Effector memory CD8-positive, alpha-beta T cell (primary cell): ENCODE measurements around the gene UTS2B.

ENCODE experiments used
- ATAC-seq: fragments of 150-1000 bp; cut with Tn5 transposase; replicated peaks from 2 replicates; pipeline ENCODE4 v1.10.0; 2021; ENCODE audit warnings: mild to moderate bottlenecking, moderate library complexity
- DNase-seq, 3 experiments: peaks; one replicate each; pipeline ENCODE4 v3.0.0; 2021
- H3K27ac Mint-ChIP-seq, 2 donors: one replicate each; pipeline ENCODE4 v1.8.0; 2022; ENCODE audit warnings: mild to moderate bottlenecking in 2 of 2, mixed read lengths in 2 of 2, moderate library complexity in 2 of 2
- H3K27me3 Mint-ChIP-seq, 2 donors: one replicate each; pipeline ENCODE4 v1.8.0; 2022; ENCODE audit warnings: mixed read lengths in 2 of 2
- H3K36me3 Mint-ChIP-seq: one replicate; pipeline ENCODE4 v1.8.0; 2022; ENCODE audit warnings: mild to moderate bottlenecking, moderate library complexity, mixed read lengths; ENCODE audit not compliant: insufficient read depth
- H3K4me1 Mint-ChIP-seq, 2 donors: one replicate each; pipeline ENCODE4 v1.8.0; 2022; ENCODE audit warnings: low read depth in 2 of 2, mixed read lengths in 2 of 2
- H3K4me3 Mint-ChIP-seq, 2 donors: one replicate each; pipeline ENCODE4 v1.8.0; 2022; ENCODE audit warnings: mild to moderate bottlenecking in 2 of 2, mixed read lengths in 2 of 2, moderate library complexity in 2 of 2
- H3K9me3 Mint-ChIP-seq, 2 donors: one replicate each; pipeline ENCODE4 v1.8.0; 2022; ENCODE audit warnings: mixed read lengths in 2 of 2

Gene UTS2B

DNA sequence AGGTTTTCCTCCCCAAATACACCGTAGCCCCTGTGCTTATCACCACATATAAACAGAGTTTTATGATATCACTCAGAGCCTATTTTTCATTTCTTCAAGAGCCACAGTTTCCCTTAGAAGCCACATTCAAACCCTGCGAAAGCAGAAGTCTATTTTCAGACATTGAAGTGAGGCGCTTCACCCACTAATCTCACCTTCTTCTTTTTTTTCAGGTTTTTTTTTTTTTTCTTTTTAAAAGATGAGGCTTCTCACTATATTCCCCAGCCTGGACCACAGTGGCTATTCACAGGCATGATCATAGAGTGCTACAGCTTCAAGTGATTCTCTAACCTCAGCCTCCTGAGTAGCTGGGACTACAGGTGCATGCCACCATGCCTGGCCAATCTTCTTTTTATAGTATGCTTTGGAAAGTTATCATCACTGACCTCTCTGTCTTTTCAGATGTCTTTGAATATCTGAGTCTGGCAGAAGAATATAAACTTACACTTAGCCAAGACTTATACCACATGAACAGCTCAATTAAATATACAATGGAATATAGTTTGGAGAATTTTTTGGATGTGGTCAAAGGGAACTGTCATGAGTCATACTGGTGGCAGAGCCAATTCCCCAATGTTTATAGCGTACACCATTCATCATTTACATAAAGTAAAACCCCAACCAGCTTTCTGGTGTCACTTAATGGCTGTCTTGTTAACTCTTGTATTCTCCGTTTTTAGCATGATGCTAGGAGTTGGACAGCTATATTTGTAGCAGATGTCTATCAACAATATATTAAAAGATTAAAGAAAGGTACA lies 60.8 kb downstream of the UTS2B start:
- H3K4me1 Mint-ChIP-seq, result no peaks in the 10 kb centered on the region
- H3K4me3 Mint-ChIP-seq, result no peak overlapping the region
- H3K27ac Mint-ChIP-seq, result no peak overlapping the region
- H3K36me3 Mint-ChIP-seq, result no peaks in the 10 kb centered on the region
- H3K27me3 Mint-ChIP-seq, result no peaks in the 10 kb centered on the region
- no peak for DNase-seq
- no peaks in the 10 kb centered on the region for H3K9me3 Mint-ChIP-seq
- peak; percentile 14 for ATAC-seq

DNA sequence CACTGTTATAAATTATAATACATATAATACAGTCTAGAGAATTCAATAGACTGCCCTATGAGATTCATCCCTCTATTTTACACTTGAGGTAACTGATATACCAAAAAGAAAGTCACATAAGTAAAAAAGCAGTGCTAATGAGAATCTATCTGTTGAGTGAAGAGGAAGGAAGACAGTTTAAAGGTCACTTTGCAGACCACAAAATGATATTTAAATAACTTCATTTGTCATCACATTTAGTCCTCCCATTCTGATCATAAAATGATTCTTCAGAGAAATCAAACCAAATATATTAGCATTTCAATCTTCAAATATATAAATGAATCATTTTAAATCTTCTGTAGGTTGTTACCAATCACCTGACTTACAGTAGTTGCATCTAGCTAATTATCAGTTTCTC lies 61.6 kb downstream of the UTS2B start:
- H3K4me1 Mint-ChIP-seq, result no peaks in the 10 kb centered on the region
- no peaks in the 10 kb centered on the region for H3K36me3 Mint-ChIP-seq
- no peak overlapping the region for H3K27ac Mint-ChIP-seq
- H3K9me3 Mint-ChIP-seq, result no peaks in the 10 kb centered on the region
- ATAC-seq, result no peak
- no peak overlapping the region for H3K4me3 Mint-ChIP-seq
- no peak for DNase-seq
- H3K27me3 Mint-ChIP-seq, result no peaks in the 10 kb centered on the region

DNA sequence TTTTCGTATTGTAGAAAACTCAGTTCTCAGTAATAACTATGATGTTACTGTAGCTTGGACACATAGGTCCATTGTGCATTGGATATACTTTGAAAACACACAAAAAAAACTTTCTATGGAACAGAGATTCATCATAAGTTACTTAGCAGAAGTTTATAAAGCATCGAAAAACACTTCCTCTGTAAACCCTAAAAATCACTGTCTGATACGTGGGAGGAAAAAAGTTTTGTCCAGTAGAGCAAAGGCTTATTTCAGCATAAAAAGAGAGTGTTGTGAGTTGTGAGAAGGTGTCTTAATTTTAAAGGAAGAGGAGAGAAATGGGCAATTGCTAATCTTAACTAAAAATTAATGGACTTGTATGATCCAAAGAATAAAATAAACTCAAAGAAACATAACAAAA lies 66.5 kb downstream of the UTS2B start:
- no peak for DNase-seq
- H3K27ac Mint-ChIP-seq, result no peak overlapping the region
- H3K4me3 Mint-ChIP-seq, result no peak overlapping the region
- H3K27me3 Mint-ChIP-seq, result no peaks in the 10 kb centered on the region
- H3K4me1 Mint-ChIP-seq, result no peaks in the 10 kb centered on the region
- H3K36me3 Mint-ChIP-seq, result no peaks in the 10 kb centered on the region
- H3K9me3 Mint-ChIP-seq, result peaks cover 0 to 4% of the 10 kb centered on the region in 2 donors
- ATAC-seq, result no peak

DNA sequence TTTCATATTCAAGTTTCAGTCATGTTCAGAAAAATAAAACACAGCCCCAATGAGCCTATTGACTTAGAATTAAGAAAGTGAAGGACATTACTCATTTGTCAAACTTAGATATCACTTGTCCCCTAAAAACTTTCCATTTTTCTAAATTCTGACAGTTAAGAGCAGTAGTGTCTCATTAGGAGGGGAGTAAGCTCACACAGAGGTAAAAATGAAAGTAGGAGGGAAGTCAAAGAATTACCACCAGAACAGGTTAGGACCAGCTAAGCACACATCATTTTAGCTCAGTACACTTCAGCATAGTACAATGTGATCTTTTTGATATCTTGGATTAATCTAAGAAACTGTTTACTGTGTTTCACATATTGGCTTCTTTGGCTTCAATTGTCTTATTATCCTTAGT lies 67.0 kb downstream of the UTS2B start:
- no peaks in the 10 kb centered on the region for H3K36me3 Mint-ChIP-seq
- H3K4me3 Mint-ChIP-seq, result no peak overlapping the region
- DNase-seq (no peak), ATAC-seq (no peak)
- peaks cover 0 to 5% of the 10 kb centered on the region in 2 donors for H3K9me3 Mint-ChIP-seq
- no peak overlapping the region for H3K27ac Mint-ChIP-seq
- no peaks in the 10 kb centered on the region for H3K4me1 Mint-ChIP-seq
- H3K27me3 Mint-ChIP-seq, result no peaks in the 10 kb centered on the region

DNA sequence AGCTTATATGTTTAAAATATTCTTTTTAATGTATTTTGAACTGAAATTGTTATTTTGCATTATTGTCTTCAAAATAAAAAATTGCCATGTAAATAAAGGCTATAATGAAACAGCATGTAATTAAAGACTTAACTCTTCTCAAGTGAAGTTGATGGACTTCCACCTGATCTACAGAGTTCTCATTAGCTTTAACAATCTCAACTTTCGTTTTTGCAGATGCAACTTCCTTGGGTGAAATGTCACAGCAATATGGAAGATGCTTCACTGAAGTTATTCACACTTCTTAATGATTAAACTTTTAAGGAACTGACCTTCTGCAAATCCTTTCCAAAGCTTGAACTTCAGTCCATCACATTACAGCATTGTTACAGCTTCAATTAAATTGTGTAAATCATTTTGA lies 67.7 kb downstream of the UTS2B start:
- ATAC-seq, result no peak
- H3K4me3 Mint-ChIP-seq, result no peak overlapping the region
- no peak for DNase-seq
- peaks cover 0 to 5% of the 10 kb centered on the region in 2 donors for H3K9me3 Mint-ChIP-seq
- H3K4me1 Mint-ChIP-seq, result no peaks in the 10 kb centered on the region
- no peak overlapping the region for H3K27ac Mint-ChIP-seq
- H3K36me3 Mint-ChIP-seq, result no peaks in the 10 kb centered on the region
- no peaks in the 10 kb centered on the region for H3K27me3 Mint-ChIP-seq

DNA sequence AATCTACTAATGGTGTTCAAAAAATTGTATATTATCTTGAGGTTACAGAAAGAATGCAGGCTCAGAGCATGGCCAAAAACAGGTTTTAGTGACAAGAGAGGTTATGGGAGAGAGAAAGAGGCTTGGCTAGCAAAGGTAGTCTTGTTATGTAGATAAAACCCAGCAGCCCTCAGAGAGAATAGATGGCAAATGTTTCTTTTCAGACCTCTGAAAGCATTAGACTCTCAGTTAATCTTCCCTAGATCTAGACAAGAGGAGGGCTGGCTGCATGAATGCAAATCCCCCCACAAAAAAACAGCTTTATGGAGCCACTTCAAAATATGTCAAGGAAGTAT lies 69.1 kb downstream of the UTS2B start:
- Mint-ChIP-seq H3K4me1 (no peaks in the 10 kb centered on the region), H3K27ac (no peak overlapping the region), H3K4me3 (no peak overlapping the region), H3K27me3 (no peaks in the 10 kb centered on the region), H3K36me3 (no peaks in the 10 kb centered on the region), H3K9me3 (peaks cover 0 to 5% of the 10 kb centered on the region in 2 donors)
- ATAC-seq (no peak), DNase-seq (no peak)

DNA sequence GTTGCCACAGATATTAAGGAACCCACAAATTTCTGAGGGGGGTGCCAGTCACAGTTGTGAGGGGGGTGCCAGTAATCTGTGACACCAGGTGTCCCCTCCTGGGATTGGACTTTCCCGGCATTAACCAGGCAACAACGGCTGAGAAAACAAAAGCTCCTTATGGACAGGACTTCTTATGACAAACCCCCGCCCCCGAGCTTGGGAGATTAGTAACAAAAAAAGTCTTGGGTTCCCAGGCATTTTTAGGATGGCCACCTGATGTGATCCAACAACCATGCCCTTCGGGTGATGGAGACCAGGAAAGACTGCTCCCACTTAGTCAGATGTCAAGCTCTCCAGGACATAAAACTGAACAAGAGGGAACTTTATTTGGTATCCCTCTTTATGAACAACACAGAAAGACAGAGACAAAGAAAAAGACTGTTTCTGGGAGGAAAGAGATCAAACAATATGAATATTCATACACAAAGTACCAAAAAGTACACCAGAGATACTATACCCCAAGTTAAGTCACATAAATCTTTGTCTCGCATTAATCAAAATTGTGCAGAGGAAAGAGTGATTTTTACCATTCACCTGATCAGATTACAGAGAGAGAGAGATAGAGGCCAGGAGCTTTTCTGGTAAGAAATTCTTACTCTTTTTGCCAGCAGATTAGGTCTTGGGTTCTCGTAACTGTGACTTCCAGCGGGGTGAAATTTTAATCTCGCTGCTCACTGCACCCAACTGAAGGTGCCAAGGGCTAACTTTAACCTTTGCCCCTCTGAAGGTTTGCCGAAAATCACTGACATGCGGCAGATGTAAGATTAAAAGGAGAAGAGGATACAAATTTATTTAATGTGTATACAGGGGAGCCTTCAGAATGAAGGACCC lies 69.7 kb downstream of the UTS2B start:
- no peak overlapping the region for H3K4me3 Mint-ChIP-seq
- no peaks in the 10 kb centered on the region for H3K4me1 Mint-ChIP-seq
- no peaks in the 10 kb centered on the region for H3K36me3 Mint-ChIP-seq
- DNase-seq (no peak), ATAC-seq (no peak)
- no peak overlapping the region for H3K27ac Mint-ChIP-seq
- H3K27me3 Mint-ChIP-seq, result no peaks in the 10 kb centered on the region
- H3K9me3 Mint-ChIP-seq, result peaks cover 0 to 5% of the 10 kb centered on the region in 2 donors

DNA sequence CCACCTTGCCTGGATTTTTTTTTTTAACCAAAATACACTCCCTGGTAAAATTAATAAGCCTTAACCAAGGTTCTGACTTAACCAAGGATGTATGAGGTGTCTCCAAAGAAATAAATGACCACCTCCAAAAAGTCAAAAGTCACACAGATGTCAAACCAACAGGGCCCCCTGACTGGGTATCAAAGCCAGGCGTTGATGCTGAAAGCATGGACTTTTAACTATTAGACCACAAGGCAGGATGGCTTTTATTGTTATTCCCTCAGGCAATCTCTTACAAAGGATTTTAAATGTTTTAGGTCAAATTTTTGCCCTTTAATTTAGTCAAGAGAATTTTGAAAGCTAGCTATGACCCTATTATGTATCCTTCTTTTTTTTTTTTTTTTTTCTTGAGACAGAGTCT lies 70.8 kb downstream of the UTS2B start:
- Mint-ChIP-seq H3K4me3 (no peak overlapping the region), H3K36me3 (no peaks in the 10 kb centered on the region), H3K27ac (no peak overlapping the region), H3K4me1 (no peaks in the 10 kb centered on the region), H3K9me3 (peaks cover 0 to 5% of the 10 kb centered on the region in 2 donors), H3K27me3 (no peaks in the 10 kb centered on the region)
- DNase-seq, result no peak
- no peak for ATAC-seq

DNA sequence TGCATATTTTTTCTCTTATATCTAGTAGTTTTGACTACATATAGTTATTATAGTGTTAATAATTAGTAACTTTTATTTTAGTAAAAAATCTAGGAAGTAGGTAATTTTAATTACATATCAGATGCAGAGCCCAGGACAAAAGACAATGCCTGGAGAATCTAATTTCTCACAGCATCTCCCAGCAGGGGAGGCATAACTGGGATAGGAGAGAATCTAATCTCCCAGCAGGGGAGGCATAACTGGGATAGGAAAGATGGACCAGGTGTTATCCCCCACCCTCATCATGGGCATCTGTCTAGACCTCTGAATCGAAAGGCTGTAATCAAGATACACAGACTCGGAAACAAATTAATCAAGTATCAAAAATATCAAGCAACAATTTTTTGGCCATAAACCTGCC lies 73.0 kb downstream of the UTS2B start:
- peaks cover 0 to 5% of the 10 kb centered on the region in 2 donors for H3K9me3 Mint-ChIP-seq

DNA sequence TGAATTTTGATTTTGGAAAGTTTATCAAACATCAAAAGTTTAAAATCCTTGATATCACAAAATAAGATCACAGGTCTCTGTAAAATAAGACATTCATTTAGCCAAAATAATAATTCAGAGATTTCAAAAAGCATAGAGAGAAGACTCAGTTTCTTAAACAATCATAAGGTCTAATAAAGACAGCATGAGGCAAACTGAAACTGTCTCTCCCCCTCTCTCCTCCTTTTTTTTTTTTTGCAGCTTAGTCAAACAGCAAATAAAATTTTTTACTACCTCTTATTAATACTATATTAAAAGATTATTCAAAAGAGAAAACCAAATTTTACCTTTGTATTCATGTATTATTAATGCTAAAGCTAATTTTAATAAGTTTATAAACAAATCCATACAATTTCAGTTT lies 73.9 kb downstream of the UTS2B start:
- ATAC-seq (no peak), DNase-seq (no peak)
- Mint-ChIP-seq H3K9me3 (peaks cover 0 to 5% of the 10 kb centered on the region in 2 donors), H3K4me3 (no peak overlapping the region), H3K4me1 (no peaks in the 10 kb centered on the region), H3K36me3 (no peaks in the 10 kb centered on the region), H3K27ac (no peak overlapping the region), H3K27me3 (no peaks in the 10 kb centered on the region)

More for the DNA sequence above, 73.0 kb downstream of the UTS2B start:
- ATAC-seq (no peak), DNase-seq (no peak)
- H3K4me3 Mint-ChIP-seq, result no peak overlapping the region
- H3K4me1 Mint-ChIP-seq, result no peaks in the 10 kb centered on the region
- H3K36me3 Mint-ChIP-seq, result no peaks in the 10 kb centered on the region
- H3K27ac Mint-ChIP-seq, result no peak overlapping the region
- H3K27me3 Mint-ChIP-seq, result no peaks in the 10 kb centered on the region

DNA sequence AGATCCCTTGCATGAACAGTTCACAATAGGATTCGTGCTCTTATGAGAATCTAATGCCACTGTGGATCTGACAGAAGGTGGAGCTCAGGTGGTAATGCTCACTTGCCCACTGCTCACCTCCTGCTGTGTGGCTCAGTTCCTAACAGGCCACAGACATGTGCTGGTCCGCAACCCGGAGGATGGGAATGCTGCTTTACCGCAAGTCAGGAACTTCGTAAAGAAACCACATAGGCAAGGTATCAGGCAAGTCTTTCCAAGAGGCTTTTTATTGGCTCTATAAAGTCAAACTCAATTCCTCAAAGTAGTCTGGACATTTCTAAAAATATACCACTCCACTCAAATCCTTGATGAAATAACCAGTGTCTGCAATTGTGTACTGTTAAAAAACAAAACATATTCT lies 75.2 kb downstream of the UTS2B start:
- Mint-ChIP-seq H3K27ac (no peak overlapping the region), H3K4me3 (no peak overlapping the region), H3K27me3 (no peaks in the 10 kb centered on the region), H3K9me3 (peaks cover 0 to 2% of the 10 kb centered on the region in 2 donors), H3K36me3 (no peaks in the 10 kb centered on the region), H3K4me1 (no peaks in the 10 kb centered on the region)
- no peak for ATAC-seq
- DNase-seq, result no peak

DNA sequence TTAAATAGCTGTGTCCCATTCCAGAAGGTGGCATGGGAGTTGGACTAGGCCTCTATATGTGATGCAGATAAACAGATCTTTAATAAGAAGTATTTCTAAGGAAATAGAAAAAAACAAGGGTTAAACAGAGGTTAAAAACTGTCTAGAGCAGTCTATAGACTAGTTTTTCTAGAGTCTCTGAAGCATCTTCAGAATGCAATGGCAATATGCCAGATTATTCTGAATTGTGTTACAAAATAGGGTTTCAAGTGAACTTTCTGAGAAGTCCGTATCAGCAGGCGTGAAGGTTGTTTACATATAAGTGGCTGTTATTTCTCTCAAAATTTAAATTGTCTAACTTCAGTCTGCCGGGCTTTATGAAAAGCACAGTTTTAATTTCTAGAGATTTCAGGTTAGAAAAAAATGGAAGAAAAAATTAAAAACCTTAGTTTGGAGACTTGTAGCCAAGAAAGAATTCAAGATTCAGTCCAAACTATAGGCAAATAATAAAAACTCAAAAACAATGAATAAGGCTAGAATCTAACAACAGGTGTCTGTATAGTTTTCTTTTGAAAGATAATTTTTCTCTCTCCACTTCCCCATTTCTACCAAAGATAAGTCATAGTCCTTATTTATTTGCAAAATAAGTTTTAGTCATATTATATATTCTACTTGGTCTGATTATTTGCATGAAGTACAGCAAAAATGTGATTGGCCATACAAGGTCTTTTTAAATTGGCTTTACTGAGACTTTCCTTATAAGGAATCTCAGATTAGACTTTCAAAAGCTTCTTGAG lies 76.0 kb downstream of the UTS2B start:
- no peak for ATAC-seq
- Mint-ChIP-seq H3K4me3 (no peak overlapping the region), H3K4me1 (no peaks in the 10 kb centered on the region), H3K9me3 (peaks cover 0 to 2% of the 10 kb centered on the region in 2 donors), H3K27me3 (no peaks in the 10 kb centered on the region), H3K36me3 (no peaks in the 10 kb centered on the region), H3K27ac (no peak overlapping the region)
- no peak for DNase-seq

DNA sequence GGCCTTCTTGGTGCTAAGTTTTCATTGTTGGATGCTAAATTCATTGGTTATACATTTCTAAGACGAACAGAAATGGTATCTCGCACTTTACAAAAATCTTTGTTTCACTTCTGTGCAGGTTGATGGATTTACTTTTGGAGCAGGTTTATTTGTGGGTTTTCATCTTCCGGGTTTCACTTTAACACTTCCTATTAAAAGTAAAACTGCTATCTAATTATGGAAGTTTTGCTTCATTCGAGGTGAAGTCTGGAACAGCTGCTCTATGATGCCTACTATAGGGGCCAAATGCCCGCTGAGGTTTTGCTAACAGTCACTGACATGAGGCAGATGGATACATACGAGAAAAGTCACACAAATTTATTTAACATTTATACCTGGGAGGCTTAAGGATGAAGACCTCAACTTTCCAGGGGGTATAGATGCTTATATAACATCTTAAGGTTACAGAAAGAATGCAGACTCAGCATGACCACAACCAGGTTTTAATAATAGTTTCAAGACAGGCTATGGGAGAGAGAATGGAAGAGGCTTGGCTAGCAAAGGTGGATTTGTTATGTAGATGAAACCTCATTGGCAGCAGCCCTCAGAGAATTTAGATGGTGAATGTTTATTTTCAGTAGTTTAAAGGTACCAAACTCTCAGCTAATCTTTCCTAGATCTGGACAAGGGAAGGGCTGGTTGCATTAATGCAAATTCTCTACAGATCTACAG lies 77.1 kb downstream of the UTS2B start:
- Mint-ChIP-seq H3K9me3 (peaks cover 0 to 2% of the 10 kb centered on the region in 2 donors), H3K4me1 (no peaks in the 10 kb centered on the region), H3K27ac (no peak overlapping the region), H3K36me3 (no peaks in the 10 kb centered on the region), H3K27me3 (no peaks in the 10 kb centered on the region), H3K4me3 (no peak overlapping the region)
- ATAC-seq, result no peak
- no peak for DNase-seq
